Mesendoderm (in vitro differentiated cells): ENCODE measurements around the gene MCOLN1.

Experiments used
- DNase-seq: peaks from one replicate; pipeline ENCODE4 v3.0.0; 2013
- H2AK5ac ChIP-seq: 2 replicates; pipeline ENCODE4 v1.6.1; 2013; ENCODE audit warnings: low read length, inconsistent platforms
- H2BK120ac ChIP-seq: 2 replicates; pipeline ENCODE4 v1.6.1; 2013; ENCODE audit warnings: low read depth, mild to moderate bottlenecking, low read length, moderate library complexity, mixed read lengths
- H2BK15ac ChIP-seq: replicated peaks from 2 replicates; pipeline ENCODE4 v1.6.1; 2013; ENCODE audit warnings: low read depth, mild to moderate bottlenecking, moderate library complexity
- H2BK5ac ChIP-seq: 2 replicates; pipeline ENCODE4 v1.6.1; 2013; ENCODE audit warnings: low read length, inconsistent platforms
- H3K18ac ChIP-seq: 2 replicates; pipeline ENCODE4 v1.6.1; 2013; ENCODE audit warnings: mild to moderate bottlenecking, low read length, mixed read lengths
- H3K23ac ChIP-seq: one replicate; pipeline ENCODE4 v1.6.1; 2013; ENCODE audit warnings: low read length
- H3K27ac ChIP-seq: 2 replicates; pipeline ENCODE4 v1.5.1; 2013; ENCODE audit warnings: low read depth, mild to moderate bottlenecking, inconsistent platforms, low read length, moderate library complexity
- H3K27me3 ChIP-seq: 2 replicates; pipeline ENCODE4 v1.6.1; 2013; ENCODE audit warnings: low read length, control low read depth, mild to moderate bottlenecking, inconsistent platforms; ENCODE audit not compliant: insufficient read depth, poor library complexity
- H3K36me3 ChIP-seq: 2 replicates; pipeline ENCODE4 v1.6.1; 2013; ENCODE audit warnings: low read length, inconsistent platforms; ENCODE audit not compliant: control insufficient read depth, insufficient read depth
- H3K4ac ChIP-seq: one replicate; pipeline ENCODE4 v1.6.1; 2013; ENCODE audit warnings: low read depth, mild to moderate bottlenecking, low read length, moderate library complexity
- H3K4me1 ChIP-seq: 2 replicates; pipeline ENCODE4 v1.6.1; 2013; ENCODE audit warnings: low read depth, low read length, inconsistent platforms; ENCODE audit not compliant: control insufficient read depth
- H3K4me2 ChIP-seq: 2 replicates; pipeline ENCODE4 v1.6.1; 2013; ENCODE audit warnings: low read length
- H3K4me3 ChIP-seq: 2 replicates; pipeline ENCODE4 v1.5.1; 2013; ENCODE audit warnings: mild to moderate bottlenecking, low read length
- H3K56ac ChIP-seq: one replicate; pipeline ENCODE4 v1.6.1; 2013; ENCODE audit warnings: low read length
- H3K79me1 ChIP-seq: 2 replicates; pipeline ENCODE4 v1.6.1; 2013; ENCODE audit warnings: low read length, inconsistent platforms
- H3K79me2 ChIP-seq: 2 replicates; pipeline ENCODE4 v1.6.1; 2013; ENCODE audit warnings: mild to moderate bottlenecking, low read length; ENCODE audit not compliant: control insufficient read depth, insufficient read depth
- H3K9ac ChIP-seq: 2 replicates; pipeline ENCODE4 v1.6.1; 2013; ENCODE audit warnings: low read length, inconsistent platforms
- H4K5ac ChIP-seq: one replicate; pipeline ENCODE4 v1.6.1; 2013; ENCODE audit warnings: low read length
- H4K8ac ChIP-seq: one replicate; pipeline ENCODE4 v1.6.1; 2013; ENCODE audit warnings: low read depth, mild to moderate bottlenecking, control low read depth, low read length, moderate library complexity
- WGBS: extraction: QIAGEN DNeasy Blood & Tissue Kit; methylation state at CpG from one replicate; pipeline ENCODE4 v1.1.7; 2013; ENCODE audit warnings: low lambda C conversion rate, missing lambda C conversion rate; ENCODE audit not compliant: insufficient coverage; ENCODE audit errors: extremely low coverage; 5-methylcytosine and 5-hydroxymethylcytosine counted together

Gene MCOLN1

DNA sequence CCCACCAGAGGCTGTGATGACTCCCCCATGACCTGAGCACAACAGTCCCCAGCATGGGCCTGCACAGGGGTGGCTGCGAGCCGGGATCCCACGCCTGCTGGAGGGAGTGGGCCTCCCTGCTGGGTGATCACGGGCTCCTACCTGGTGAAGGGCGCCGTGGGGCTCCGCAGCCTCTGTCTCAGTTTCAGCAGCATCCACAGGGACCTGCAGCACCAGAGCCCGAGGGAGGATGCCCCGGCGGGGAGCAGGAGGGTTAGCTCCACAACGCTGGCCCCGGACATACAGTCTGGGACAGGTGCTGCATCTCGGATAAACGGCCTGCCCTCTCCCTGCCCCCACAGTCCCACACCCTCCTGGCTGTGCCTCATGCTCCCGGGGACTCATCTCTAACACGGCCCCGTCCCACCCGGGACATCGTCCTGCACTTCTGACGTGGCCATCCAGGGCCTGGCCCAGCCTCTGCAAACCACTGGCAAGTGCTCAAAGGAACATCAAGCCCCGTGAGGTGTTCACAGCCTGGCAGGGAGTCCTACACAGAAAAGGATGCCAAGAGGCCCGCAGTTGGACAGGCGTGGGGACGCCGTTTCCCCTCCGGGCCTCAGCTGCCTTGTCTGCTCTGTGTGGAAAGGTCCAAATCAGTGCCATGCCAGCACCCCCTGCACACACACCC lies 44.1 kb upstream of the MCOLN1 start:
- Histone ChIP-seq H3K79me2 (no peaks in the 10 kb centered on the region), H2BK15ac (no peak overlapping the region), H3K4me1 (peaks cover under 1% of the 10 kb centered on the region), H3K56ac (no peak overlapping the region), H2AK5ac (no peak overlapping the region), H3K23ac (no peak overlapping the region), H4K8ac (no peak overlapping the region), H3K36me3 (no peaks in the 10 kb centered on the region), H4K5ac (no peak overlapping the region), H3K27me3 (no peaks in the 10 kb centered on the region), H3K4me2 (no peak overlapping the region), H2BK5ac (no peak overlapping the region), H3K4ac (no peak overlapping the region), H3K4me3 (no peak overlapping the region), H3K79me1 (no peaks in the 10 kb centered on the region), H3K27ac (no peak overlapping the region), H3K9ac (no peak overlapping the region), H3K18ac (no peak overlapping the region), H2BK120ac (no peak overlapping the region)
- no CpG with 5 or more reads among the region's 26 CpGs for WGBS
- DNase-seq, result no peak

DNA sequence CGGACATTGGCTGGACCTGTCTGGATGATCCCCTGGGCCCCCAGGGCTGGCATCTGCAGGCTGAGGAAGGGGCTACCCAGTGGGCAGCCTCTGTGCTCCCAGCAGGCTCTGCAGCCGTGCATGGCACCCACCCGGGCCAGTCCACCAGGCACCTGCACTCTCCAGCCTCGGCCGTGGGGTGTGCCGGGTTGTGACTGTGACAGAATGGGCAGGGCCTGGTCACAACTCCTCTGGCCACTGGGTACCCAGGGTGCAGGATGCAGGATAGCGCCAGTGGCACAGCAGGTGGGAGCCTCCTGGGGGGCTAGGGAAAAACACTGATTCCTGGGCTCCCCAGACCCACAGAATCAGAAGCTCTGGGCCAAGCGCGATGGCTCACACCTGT lies 43.6 kb upstream of the MCOLN1 start:
- no peak overlapping the region for H3K56ac ChIP-seq
- H4K5ac ChIP-seq, result no peak overlapping the region
- H2BK120ac ChIP-seq, result no peak overlapping the region
- H2BK15ac ChIP-seq, result no peak overlapping the region
- H3K36me3 ChIP-seq, result no peaks in the 10 kb centered on the region
- no peak overlapping the region for H3K4me3 ChIP-seq
- H2AK5ac ChIP-seq, result no peak overlapping the region
- H3K27ac ChIP-seq, result no peak overlapping the region
- no peaks in the 10 kb centered on the region for H3K27me3 ChIP-seq
- H3K9ac ChIP-seq, result no peak overlapping the region
- peaks cover 3% of the 10 kb centered on the region for H3K4me1 ChIP-seq
- H3K23ac ChIP-seq, result no peak overlapping the region
- no peak for DNase-seq
- H3K4ac ChIP-seq, result no peak overlapping the region
- no peaks in the 10 kb centered on the region for H3K79me2 ChIP-seq
- H3K18ac ChIP-seq, result no peak overlapping the region
- H3K4me2 ChIP-seq, result no peak overlapping the region
- no CpG with 5 or more reads among the region's 9 CpGs for WGBS
- no peak overlapping the region for H4K8ac ChIP-seq
- H3K79me1 ChIP-seq, result no peaks in the 10 kb centered on the region
- no peak overlapping the region for H2BK5ac ChIP-seq

GRCh38 chr19:7480222-7480969 lies 42.0 kb upstream of the MCOLN1 start:
- H2BK15ac ChIP-seq, result no peak overlapping the region
- no peak overlapping the region for H2BK5ac ChIP-seq
- no peak overlapping the region for H3K4me3 ChIP-seq
- no peak overlapping the region for H4K8ac ChIP-seq
- peaks cover 3% of the 10 kb centered on the region for H3K4me1 ChIP-seq
- no peak overlapping the region for H3K4me2 ChIP-seq
- no peaks in the 10 kb centered on the region for H3K79me2 ChIP-seq
- no peak overlapping the region for H2BK120ac ChIP-seq
- no peak overlapping the region for H4K5ac ChIP-seq
- H3K27ac ChIP-seq, result no peak overlapping the region
- H3K18ac ChIP-seq, result no peak overlapping the region
- no peaks in the 10 kb centered on the region for H3K79me1 ChIP-seq
- H3K9ac ChIP-seq, result no peak overlapping the region
- no CpG with 5 or more reads among the region's 11 CpGs for WGBS
- H3K56ac ChIP-seq, result peak overlapping the region; percentile 25
- H2AK5ac ChIP-seq, result no peak overlapping the region
- no peaks in the 10 kb centered on the region for H3K36me3 ChIP-seq
- no peak overlapping the region for H3K4ac ChIP-seq
- H3K23ac ChIP-seq, result no peak overlapping the region
- no peaks in the 10 kb centered on the region for H3K27me3 ChIP-seq
- peak; percentile 11 for DNase-seq

GRCh38 chr19:7480970-7481255 lies 41.5 kb upstream of the MCOLN1 start:
- Histone ChIP-seq H3K27ac (no peak overlapping the region), H3K36me3 (no peaks in the 10 kb centered on the region), H3K27me3 (no peaks in the 10 kb centered on the region), H4K8ac (no peak overlapping the region), H3K79me1 (no peaks in the 10 kb centered on the region), H3K79me2 (no peaks in the 10 kb centered on the region), H3K4me1 (peaks cover 3% of the 10 kb centered on the region), H3K56ac (no peak overlapping the region), H3K4ac (no peak overlapping the region), H3K9ac (no peak overlapping the region), H3K18ac (no peak overlapping the region), H2BK120ac (no peak overlapping the region), H2AK5ac (no peak overlapping the region), H2BK15ac (no peak overlapping the region), H3K23ac (no peak overlapping the region), H2BK5ac (no peak overlapping the region), H4K5ac (no peak overlapping the region), H3K4me3 (no peak overlapping the region), H3K4me2 (no peak overlapping the region)
- no CpG with 5 or more reads among the region's 7 CpGs for WGBS
- no peak for DNase-seq

GRCh38 chr19:7482584-7483439 lies 39.6 kb upstream of the MCOLN1 start:
- no peak overlapping the region for H2BK5ac ChIP-seq
- no peaks in the 10 kb centered on the region for H3K79me2 ChIP-seq
- no peak overlapping the region for H3K4ac ChIP-seq
- no peak overlapping the region for H2AK5ac ChIP-seq
- no peak overlapping the region for H3K18ac ChIP-seq
- H3K27ac ChIP-seq, result no peak overlapping the region
- no peaks in the 10 kb centered on the region for H3K79me1 ChIP-seq
- DNase-seq, result peak; percentile 90
- peak overlapping the region; percentile 86 for H3K56ac ChIP-seq
- no peak overlapping the region for H4K8ac ChIP-seq
- peaks cover 3% of the 10 kb centered on the region for H3K4me1 ChIP-seq
- no peaks in the 10 kb centered on the region for H3K36me3 ChIP-seq
- H3K4me3 ChIP-seq, result no peak overlapping the region
- peak overlapping the region; percentile 75 for H3K4me2 ChIP-seq
- H4K5ac ChIP-seq, result no peak overlapping the region
- whole genome bisulfite sequencing, result no CpG with 5 or more reads among the region's 37 CpGs
- H3K27me3 ChIP-seq, result no peaks in the 10 kb centered on the region
- H3K9ac ChIP-seq, result peak overlapping the region; percentile 68
- no peak overlapping the region for H2BK15ac ChIP-seq
- no peak overlapping the region for H2BK120ac ChIP-seq
- no peak overlapping the region for H3K23ac ChIP-seq
